Measurements from ENCODE around the gene NR2E1. TPM values are rescaled to one million over a fixed set of nuclear protein-coding genes. Genes with fewer than 3 reads are reported as not detected.

NR2E1 gene
- total RNA-seq, 1 donor from 2014 or later, result not detected

DNA sequence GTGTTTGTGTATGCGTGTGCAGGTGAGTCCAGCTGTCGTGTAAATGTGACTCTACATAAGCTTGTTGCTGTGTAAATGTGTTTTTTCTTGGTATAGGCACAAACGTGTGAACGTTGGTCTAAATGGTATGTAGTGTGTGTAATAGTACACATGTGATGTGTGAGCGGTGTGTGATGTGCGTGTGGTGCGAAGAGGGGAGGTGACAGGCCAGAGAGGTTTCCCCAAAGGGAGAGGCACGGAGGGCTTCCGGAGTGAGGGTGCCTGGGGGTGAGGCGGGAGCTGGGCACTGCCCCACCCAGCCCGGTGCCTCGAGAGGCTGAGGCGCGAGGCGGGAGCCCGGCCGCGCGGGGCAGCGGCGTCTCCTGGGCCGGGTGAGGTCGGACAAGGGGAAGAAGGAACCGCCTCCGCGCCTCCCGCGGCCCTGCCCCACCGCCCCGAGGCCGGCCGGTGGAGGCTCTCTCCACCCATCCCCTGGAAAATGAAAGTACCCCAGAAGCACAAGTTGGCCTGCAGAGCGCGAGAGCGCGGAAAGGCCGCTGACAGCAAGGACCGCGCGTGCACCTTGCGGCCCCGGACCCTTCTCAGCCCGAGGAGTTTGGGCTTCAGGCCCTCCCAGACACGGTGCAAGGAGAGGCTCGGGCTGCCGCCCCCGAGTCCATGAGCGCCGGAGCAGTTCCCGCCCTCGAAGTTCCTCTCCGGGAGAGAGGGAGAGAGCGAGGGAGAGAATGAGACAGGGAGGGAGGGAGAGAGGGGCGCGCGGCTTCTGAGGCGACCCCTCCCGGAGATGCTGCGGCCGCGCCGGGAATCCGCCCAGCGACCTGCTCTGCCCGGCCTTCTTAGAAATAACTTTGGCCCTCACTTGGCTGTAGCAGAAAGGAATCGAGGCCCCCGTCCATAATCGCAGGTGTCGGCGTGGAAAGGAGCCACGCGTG is 48.1 kb upstream of the NR2E1 start:
- Histone ChIP-seq H3K27ac (ENCODE audit: low read depth, low read length) (no peak overlapping the region), H3K4me1 (ENCODE audit: insufficient read depth, low read length) (peaks cover 17% of the 10 kb centered on the region), H3K4me3 (ENCODE audit: insufficient read depth, low read depth, low read length) (peak overlapping the region; percentile 57), H3K79me2 (ENCODE audit: insufficient read depth, low read length) (no peaks in the 10 kb centered on the region), H3K27me3 (ENCODE audit: insufficient read depth, low read length) (peaks cover 72% of the 10 kb centered on the region), H3K9me3 (ENCODE audit: insufficient read depth, low read depth, low read length) (no peaks in the 10 kb centered on the region), H3K9ac (ENCODE audit: low read length) (no peak overlapping the region), H3K4me2 (ENCODE audit: low read length) (peak overlapping the region; percentile 89), H4K20me1 (ENCODE audit: insufficient read depth, low read length) (peaks cover 4% of the 10 kb centered on the region), H3K36me3 (ENCODE audit: insufficient read depth, low read length) (no peaks in the 10 kb centered on the region), H2AFZ (ENCODE audit: low read depth, low read length) (peak overlapping the region; percentile 68)
- Mint-ChIP-seq H3K27ac (ENCODE audit: unreplicated experiment) (peak overlapping the region; percentile 94), H3K27me3 (ENCODE audit: low read depth, unreplicated experiment) (peaks cover 83% of the 10 kb centered on the region), H3K4me1 (ENCODE audit: low read depth, unreplicated experiment) (peaks cover 12% of the 10 kb centered on the region), H3K36me3 (ENCODE audit: low read depth, unreplicated experiment) (peaks cover 4% of the 10 kb centered on the region), H3K9me3 (ENCODE audit: unreplicated experiment) (peaks cover 21% of the 10 kb centered on the region), H3K4me3 (ENCODE audit: unreplicated experiment) (peak overlapping the region; percentile 70)
- no peak for FAIRE-seq
- DNase-seq (ENCODE audit: low read depth), result no peak
- TF ChIP-seq EZH2 (IDR thresholded peaks at IDR 0.05; ENCODE audit: insufficient read depth, low read length) (peak; percentile 92), CTCF (IDR thresholded peaks at IDR 0.05; ENCODE audit: insufficient read depth, low read depth, low read length) (no peak)

- FAIRE-seq (no peak), DNase-seq (ENCODE audit: low read depth) (no peak)
- H3K4me1 ChIP-seq (ENCODE audit: insufficient read depth, low read length), result peaks cover 17% of the 10 kb centered on the region
- TF ChIP-seq EZH2 (IDR thresholded peaks at IDR 0.05; ENCODE audit: insufficient read depth, low read length), result no peak
- no peak for TF ChIP-seq CTCF (IDR thresholded peaks at IDR 0.05; ENCODE audit: insufficient read depth, low read depth, low read length)
- peak overlapping the region; percentile 57 for H3K4me3 ChIP-seq (ENCODE audit: insufficient read depth, low read depth, low read length)
- Mint-ChIP-seq H3K9me3 (ENCODE audit: unreplicated experiment) (peaks cover 21% of the 10 kb centered on the region), H3K36me3 (ENCODE audit: low read depth, unreplicated experiment) (peaks cover 4% of the 10 kb centered on the region), H3K4me1 (ENCODE audit: low read depth, unreplicated experiment) (peaks cover 13% of the 10 kb centered on the region), H3K27me3 (ENCODE audit: low read depth, unreplicated experiment) (peaks cover 83% of the 10 kb centered on the region), H3K27ac (ENCODE audit: unreplicated experiment) (no peak overlapping the region), H3K4me3 (ENCODE audit: unreplicated experiment) (no peak overlapping the region)
- H3K4me2 ChIP-seq (ENCODE audit: low read length), result peak overlapping the region; percentile 89
- no peak overlapping the region for H3K27ac ChIP-seq (ENCODE audit: low read depth, low read length)
- H3K9me3 ChIP-seq (ENCODE audit: insufficient read depth, low read depth, low read length), result no peaks in the 10 kb centered on the region
- no peaks in the 10 kb centered on the region for H3K36me3 ChIP-seq (ENCODE audit: insufficient read depth, low read length)
- H3K79me2 ChIP-seq (ENCODE audit: insufficient read depth, low read length), result no peaks in the 10 kb centered on the region
- H3K27me3 ChIP-seq (ENCODE audit: insufficient read depth, low read length), result peaks cover 72% of the 10 kb centered on the region
- H2AFZ ChIP-seq (ENCODE audit: low read depth, low read length), result peak overlapping the region; percentile 68
- peaks cover 4% of the 10 kb centered on the region for H4K20me1 ChIP-seq (ENCODE audit: insufficient read depth, low read length)
- H3K9ac ChIP-seq (ENCODE audit: low read length), result no peak overlapping the region
These were observed 47.5 kb upstream of the NR2E1 start for GRCh38 chr6:108118359-108118724.
